NK-92 (cell line): ENCODE results near the gene AOPEP.
"Not testable (repeated sequence)": the region's sequence is repeated elsewhere in the genome, so short reads cannot be mapped to it uniquely, and the experiment has no call there.

Source experiments
- DNase-seq: peaks from one replicate; lab custom pipeline; 2025; ENCODE audit not compliant: unreplicated experiment; lab: John Stamatoyannopoulos, UW

The AOPEP gene

GRCh38 chr9:94950579-94951323, 224.3 kb downstream of the AOPEP start:
- DNase-seq = no peak

- DNase-seq = no peak
These were observed 225.0 kb downstream of the AOPEP start for GRCh38 chr9:94951324-94952135.

GRCh38 chr9:94952565-94953373, 226.3 kb downstream of the AOPEP start:
- DNase-seq = no peak

GRCh38 chr9:94956731-94957130, 230.2 kb downstream of the AOPEP start:
- no peak for DNase-seq

GRCh38 chr9:94960964-94961363, 234.5 kb downstream of the AOPEP start:
- DNase-seq = no peak

- no peak for DNase-seq
These were observed 235.4 kb downstream of the AOPEP start for GRCh38 chr9:94961870-94962269.

GRCh38 chr9:94965631-94966030, 239.1 kb downstream of the AOPEP start:
- DNase-seq = not testable (repeated sequence)

- DNase-seq = not testable (repeated sequence)
These were observed 239.5 kb downstream of the AOPEP start for GRCh38 chr9:94966046-94966445.

GRCh38 chr9:94967482-94967881, 241.0 kb downstream of the AOPEP start:
- DNase-seq = no peak

- DNase-seq = no peak
These were observed 245.1 kb downstream of the AOPEP start for GRCh38 chr9:94971378-94972131.

- no peak for DNase-seq
These were observed 247.0 kb downstream of the AOPEP start for GRCh38 chr9:94973451-94973941.

- DNase-seq = no peak
These were observed 247.8 kb downstream of the AOPEP start for GRCh38 chr9:94974154-94974879.

- no peak for DNase-seq
These were observed 249.0 kb downstream of the AOPEP start for GRCh38 chr9:94975480-94975879.

GRCh38 chr9:94976077-94976476, 249.6 kb downstream of the AOPEP start:
- DNase-seq = no peak

- no peak for DNase-seq
These were observed 250.9 kb downstream of the AOPEP start for GRCh38 chr9:94977416-94977815.

- DNase-seq = no peak
These were observed 253.5 kb downstream of the AOPEP start for GRCh38 chr9:94979904-94980507.

- DNase-seq = no peak
These were observed 254.6 kb downstream of the AOPEP start for GRCh38 chr9:94980947-94981722.

GRCh38 chr9:94981723-94982090, 255.2 kb downstream of the AOPEP start:
- DNase-seq = no peak

- no peak for DNase-seq
These were observed 255.7 kb downstream of the AOPEP start for GRCh38 chr9:94982211-94982610.
